ENCODE measurements around the gene MBNL2.

The MBNL2 gene

GRCh38 chr13:97388373-97388772, 166.2 kb downstream of the MBNL2 start:
- no peak for DNase-seq

DNA sequence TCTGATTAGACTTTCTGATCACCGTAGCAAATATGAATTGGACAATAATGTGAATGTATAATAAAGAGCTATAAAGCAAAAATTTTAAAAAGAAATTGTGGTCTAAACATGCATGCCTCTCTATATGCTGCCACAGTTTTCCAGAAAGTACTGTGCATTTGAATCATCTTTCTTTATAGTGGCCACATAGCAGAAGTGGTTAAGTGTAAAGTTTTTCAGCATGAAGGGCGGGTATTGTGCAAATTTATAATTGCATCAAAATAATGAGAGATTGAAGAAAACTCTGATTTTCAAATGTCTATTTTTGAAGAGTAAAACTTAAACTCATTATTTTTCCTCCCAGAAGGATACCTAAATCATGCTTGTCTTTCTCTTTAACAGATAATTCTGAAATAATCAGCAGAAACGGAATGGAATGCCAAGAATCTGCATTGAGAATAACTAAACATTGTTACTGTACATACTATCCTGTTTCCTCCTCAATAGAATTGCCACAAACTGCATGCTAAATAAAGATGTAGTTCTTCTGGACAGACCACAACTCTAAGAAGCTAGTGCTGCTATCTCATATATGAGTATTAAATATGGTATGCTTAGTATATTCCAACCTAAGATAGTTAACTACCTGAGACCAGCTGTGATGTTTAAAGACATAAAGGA, 168.9 kb downstream of the MBNL2 start:
- no peak for DNase-seq

- no peak for DNase-seq
Measured at GRCh38 chr13:97392020-97392419, 169.9 kb downstream of the MBNL2 start.

DNA sequence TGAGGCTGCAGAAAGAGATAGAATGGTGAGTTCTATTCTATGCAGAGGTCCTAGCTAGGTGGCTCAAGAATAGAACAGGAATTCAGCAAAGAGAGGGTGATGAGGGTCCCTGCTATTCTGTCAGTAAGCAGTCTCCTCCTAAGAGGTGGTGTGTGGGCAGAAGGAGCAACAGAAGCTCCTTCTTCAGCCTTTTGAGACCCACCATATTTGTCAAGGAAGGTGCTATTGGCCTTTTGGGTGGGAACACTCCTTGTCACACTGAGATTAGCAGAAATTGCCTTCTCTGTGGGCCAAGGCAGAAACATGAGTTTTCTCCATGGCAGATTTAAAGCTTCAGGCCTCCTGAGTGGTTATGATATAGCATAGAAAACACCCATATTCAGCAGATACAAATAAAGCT, 172.4 kb downstream of the MBNL2 start:
- no peak for DNase-seq

GRCh38 chr13:97395447-97396136, 173.5 kb downstream of the MBNL2 start:
- DNase-seq: no peak

- DNase-seq: no peak
Measured at GRCh38 chr13:97397267-97397666, 175.1 kb downstream of the MBNL2 start.

GRCh38 chr13:97401421-97401820, 179.3 kb downstream of the MBNL2 start:
- DNase-seq: no peak

DNA sequence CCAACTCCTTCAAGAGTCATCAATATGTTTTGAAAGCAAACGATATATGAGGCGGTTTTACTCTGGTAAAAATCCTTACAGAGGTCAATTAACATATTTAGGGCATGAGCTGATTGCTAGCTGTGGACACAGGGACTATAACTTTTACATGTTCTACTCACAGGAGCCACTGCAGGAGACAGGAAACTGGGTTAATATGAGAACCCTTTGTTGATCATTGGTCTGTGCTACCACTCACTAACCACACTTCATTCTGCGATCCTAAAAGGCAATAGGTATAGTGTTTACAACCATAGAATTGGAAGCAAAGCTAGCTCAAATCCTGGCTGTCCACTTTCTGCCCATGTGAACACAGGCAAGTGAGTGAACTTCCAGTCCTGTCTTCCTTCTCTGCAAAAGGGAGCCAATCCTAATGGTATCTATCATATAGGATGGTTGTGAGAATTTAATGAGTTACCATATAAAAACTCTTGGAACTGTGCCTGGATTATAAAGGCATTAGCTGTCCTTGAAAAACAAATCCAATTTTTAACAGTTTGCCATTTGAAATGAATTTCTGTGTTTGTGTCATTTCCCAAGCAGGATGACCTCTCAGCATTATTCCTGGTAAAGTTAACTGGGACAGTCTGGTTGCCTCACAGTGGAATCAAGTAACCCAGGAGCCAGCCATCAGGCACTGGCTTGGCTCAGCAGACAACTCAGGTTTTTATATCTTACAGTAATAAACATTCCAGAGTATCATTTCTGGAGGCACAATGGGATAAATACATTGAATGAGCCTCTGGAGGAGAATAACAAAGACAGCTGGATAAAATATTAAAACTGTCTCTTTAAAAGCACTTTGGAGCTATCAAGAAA, 182.0 kb downstream of the MBNL2 start:
- DNase-seq: no peak

- DNase-seq: no peak
Measured at GRCh38 chr13:97407540-97407939, 185.4 kb downstream of the MBNL2 start.

DNA sequence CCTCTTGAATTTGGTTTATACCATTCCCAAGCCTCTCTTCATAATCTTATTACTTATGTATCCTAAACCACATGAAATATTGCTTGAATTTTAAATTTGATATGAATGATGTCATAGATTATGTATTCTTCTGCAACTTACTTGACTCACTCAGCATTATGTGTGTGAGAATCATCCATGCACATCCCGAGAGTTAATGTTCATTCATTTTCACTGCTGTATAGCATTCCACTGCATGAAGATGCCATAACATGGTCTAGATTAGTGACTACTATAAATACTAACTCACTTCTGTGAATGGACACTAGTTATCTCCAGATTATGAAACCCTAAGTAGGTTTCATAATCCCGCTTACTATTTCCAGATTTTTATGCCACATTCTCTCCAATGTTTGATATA, 186.8 kb downstream of the MBNL2 start:
- no peak for DNase-seq

- no peak for DNase-seq
Measured at GRCh38 chr13:97411984-97412383, 189.9 kb downstream of the MBNL2 start.

DNA sequence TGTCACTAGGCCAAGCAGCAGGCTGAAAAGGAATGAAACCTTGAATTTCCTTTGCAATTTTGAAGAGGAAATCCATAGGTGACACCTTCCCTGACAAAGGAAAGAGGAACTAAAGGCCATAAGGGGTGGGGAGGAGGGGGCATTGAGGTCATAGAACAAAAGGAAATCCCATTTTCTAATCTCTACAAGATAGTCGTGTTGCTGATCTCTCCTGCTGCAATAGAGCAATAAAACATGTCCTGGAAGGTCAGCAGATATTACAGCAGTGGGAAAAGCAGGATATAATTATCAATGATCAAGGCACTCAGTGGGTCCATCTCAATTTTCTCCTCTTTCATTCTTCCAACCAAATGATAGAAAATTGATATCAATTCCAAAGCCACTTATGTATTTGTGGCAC, 191.6 kb downstream of the MBNL2 start:
- DNase-seq: no peak

- DNase-seq: no peak
Measured at GRCh38 chr13:97414392-97414791, 192.3 kb downstream of the MBNL2 start.

GRCh38 chr13:97417698-97418097, 195.6 kb downstream of the MBNL2 start:
- no peak for DNase-seq

GRCh38 chr13:97422118-97423054, 200.3 kb downstream of the MBNL2 start:
- no peak for DNase-seq

- DNase-seq: no peak
Measured at GRCh38 chr13:97423300-97424045, 201.3 kb downstream of the MBNL2 start.

DNA sequence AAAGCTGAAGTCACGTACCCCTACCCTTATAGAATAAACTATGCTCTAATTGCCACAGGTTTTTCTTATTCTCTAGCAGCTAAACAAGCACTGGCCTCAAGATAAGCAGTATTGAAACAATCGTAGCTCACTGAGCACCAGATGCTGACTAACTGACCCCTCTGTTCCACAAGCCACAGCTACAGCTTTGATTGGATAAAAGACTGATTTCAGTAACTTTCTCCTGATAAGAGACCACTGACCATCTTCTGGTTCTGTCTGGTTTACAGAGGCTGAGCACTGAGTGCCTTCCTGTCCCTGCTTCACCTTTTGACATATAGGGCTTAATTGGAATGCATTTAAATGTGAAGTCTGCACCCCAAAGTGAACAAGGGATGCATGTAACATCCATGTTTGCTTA, 203.5 kb downstream of the MBNL2 start:
- no peak for DNase-seq

GRCh38 chr13:97426695-97427094, 204.6 kb downstream of the MBNL2 start:
- DNase-seq: no peak

GRCh38 chr13:97429681-97430081, 207.5 kb downstream of the MBNL2 start:
- no peak for DNase-seq

DNA sequence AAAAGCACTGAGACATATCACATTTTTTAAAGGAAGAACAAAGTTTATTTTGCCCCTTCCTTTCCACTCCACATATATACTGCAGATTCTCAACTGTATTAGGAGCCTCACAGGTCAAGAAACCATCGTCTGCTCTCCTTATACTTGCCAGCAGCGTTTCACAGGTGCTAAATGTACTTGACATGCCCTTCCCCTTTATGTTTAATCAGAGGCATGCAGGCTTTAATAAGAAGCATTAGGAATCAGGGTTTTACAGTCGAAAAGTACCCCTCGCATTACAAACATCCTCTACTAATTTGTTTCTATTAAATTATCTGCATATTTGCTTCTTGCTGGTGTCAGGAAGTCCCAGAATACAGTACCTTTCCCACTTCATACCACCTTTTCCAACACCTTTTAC, 208.2 kb downstream of the MBNL2 start:
- DNase-seq: no peak

DNA sequence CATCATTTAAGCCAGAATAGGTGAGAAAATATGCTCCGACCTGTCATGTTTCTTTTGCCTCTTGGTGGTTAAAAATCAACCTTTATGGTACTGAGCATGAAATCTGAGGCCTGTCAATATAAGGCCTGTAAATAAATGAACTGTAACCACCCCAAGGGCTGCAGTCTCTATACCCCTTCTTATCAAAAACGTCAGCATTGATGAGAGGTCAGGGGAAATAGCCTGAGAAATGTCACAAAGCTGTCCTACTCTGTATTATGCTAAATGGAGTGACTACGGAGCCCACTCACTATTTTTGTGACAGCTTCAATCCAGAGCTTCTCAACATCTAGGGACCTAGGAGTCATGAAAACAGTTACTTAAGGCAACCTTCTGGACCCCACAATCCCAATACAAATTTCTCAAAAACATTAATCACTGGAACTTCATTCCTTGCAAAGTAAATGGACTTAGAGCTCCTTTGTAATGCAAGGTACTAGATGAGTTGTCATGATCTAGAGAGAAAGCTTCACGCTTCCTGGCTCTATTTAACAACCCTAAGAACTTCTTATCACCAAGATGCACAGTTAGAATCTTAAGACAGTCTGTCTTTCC, 209.1 kb downstream of the MBNL2 start:
- no peak for DNase-seq
